Testis (tissue), 3 donors: Measurements from ENCODE around the gene ATP5MC2. TPM values are rescaled to one million over a fixed set of nuclear protein-coding genes. Genes with fewer than 3 reads are reported as not detected.
"Not testable (repeated sequence)": the region's sequence is repeated elsewhere in the genome, so short reads cannot be mapped to it uniquely, and the experiment has no call there.

Experiments
- DNase-seq: peaks from one replicate; pipeline ENCODE4 v3.0.0-alpha.2; 2019
- H3K27ac ChIP-seq, 2 donors: fragments of 200-600 bp; sonication (generic); one replicate each; pipeline ENCODE4 v1.5.1; 2019
- H3K27me3 ChIP-seq: fragments of 200-600 bp; sonication (generic); one replicate; pipeline ENCODE4 v1.5.1; 2019
- H3K36me3 ChIP-seq: fragments of 200-600 bp; sonication (generic); one replicate; pipeline ENCODE4 v1.5.1; 2017; ENCODE audit warnings: low read depth; ENCODE audit errors: missing control alignments
- H3K4me1 ChIP-seq: fragments of 200-600 bp; sonication (generic); one replicate; pipeline ENCODE4 v1.5.1; 2019
- H3K4me3 ChIP-seq, 2 donors: fragments of 200-600 bp; sonication (generic); one replicate each; pipeline ENCODE4 v1.5.1; 2017 to 2019
- H3K9me3 ChIP-seq: fragments of 200-600 bp; sonication (generic); one replicate; pipeline ENCODE4 v1.5.1; 2017
- POLR2A ChIP-seq: fragments of 450-650 bp; IDR thresholded peaks from one replicate; pipeline ENCODE4 v1.6.1; 2017; ENCODE audit warnings: antibody characterized with exemption, mild to moderate bottlenecking, moderate library complexity
- WGBS, 2 donors: methylation state at CpG; one replicate each; pipeline ENCODE4 v1.1.5; 2018; 5-methylcytosine and 5-hydroxymethylcytosine counted together
- intact Hi-C: fragments of 100-400 bp; cut with DNase I; formaldehyde crosslinking; loops from one replicate; pipeline ENCODE4 v1.15.1; 2023; ENCODE audit warnings: low total_unique reads
- polyA plus RNA-seq: library from polyadenylated mRNA; stranded (reverse); fragments of 350-450 nt; fragmentation: Illumina TruSeq; extraction: RNeasy Lipid Tissue Mini Kit (QIAGEN cat#74804); gene quantifications from one replicate; pipeline ENCODE4 v1.2.3, GENCODE V29; 2014; ENCODE audit warnings: low read depth, low replicate concordance; ENCODE audit not compliant: insufficient read depth
- total RNA-seq, 2 donors: library from RNA; depleted of rRNA; stranded (reverse); fragments of >200 nt; gene quantifications; one replicate each; pipeline ENCODE4 v1.2.3, GENCODE V29; 2016
- TF ChIP-seq, protein P1 (sequence below), 3 experiments: fragments of 450-650 bp in 2 of 3; fragments of 200-600 bp in 1 of 3; sonication (generic) in 1 of 3; IDR thresholded peaks; one replicate each; pipeline ENCODE4 v1.5.1; 2016 to 2019; ENCODE audit warnings: antibody characterized with exemption in 3 of 3, mild to moderate bottlenecking in 2 of 3, moderate library complexity in 1 of 3

ATP5MC2 gene
- total and polyA plus RNA-seq, 3 donors from 2014 or later = 201 to 316 (median 304) TPM

DNA sequence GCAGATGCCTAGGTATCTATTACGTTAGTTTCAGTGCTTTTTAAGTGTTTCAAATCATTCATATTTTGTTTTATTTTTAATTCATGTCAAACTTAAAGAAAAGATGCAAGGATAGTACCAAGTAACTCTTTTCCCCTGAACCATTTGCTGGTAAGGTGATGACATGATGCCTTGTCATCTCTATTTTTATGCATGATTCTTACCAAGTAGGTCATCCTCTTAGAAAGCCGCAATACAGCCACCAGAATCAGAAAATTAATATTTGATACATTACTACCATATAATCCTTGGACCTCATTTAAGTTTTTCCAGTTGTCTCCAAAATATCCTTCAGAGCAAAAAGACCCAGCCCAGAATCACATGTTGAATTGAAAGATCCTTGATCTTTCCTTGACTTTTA, 22.3 kb downstream of the ATP5MC2 start:
- no peak for DNase-seq

DNA sequence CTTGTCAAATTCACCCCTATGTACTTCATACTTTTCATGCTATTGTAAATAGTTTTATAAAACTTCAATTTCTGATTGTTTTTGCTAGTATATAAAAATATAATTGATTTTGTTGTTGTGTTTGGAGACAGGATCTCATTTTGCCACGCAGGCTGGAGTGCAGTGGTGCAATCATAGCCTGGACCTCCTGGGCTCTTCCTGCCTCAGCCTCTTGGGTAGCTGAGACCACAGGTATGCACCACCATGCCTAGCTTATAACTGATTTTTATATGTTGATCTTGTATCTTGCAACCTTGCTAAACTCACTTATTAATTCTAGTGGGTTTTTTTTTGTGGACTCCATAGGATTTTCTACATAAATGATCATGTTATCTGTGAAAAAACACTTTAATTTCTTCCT, 23.5 kb downstream of the ATP5MC2 start:
- H3K9me3 ChIP-seq = no peaks in the 10 kb centered on the region
- intact Hi-C loops = no loop called here
- WGBS, 2 donors = 85% methylated on average over 1 of the region's 1 CpG
- H3K27ac ChIP-seq = no peak overlapping the region
- H3K36me3 ChIP-seq = no peaks in the 10 kb centered on the region
- H3K4me1 ChIP-seq = peaks cover 2% of the 10 kb centered on the region
- no peaks in the 10 kb centered on the region for H3K27me3 ChIP-seq
- H3K4me3 ChIP-seq = no peak overlapping the region
- DNase-seq = no peak
- no peak for TF ChIP-seq POLR2A
- TF ChIP-seq, protein P1, sequence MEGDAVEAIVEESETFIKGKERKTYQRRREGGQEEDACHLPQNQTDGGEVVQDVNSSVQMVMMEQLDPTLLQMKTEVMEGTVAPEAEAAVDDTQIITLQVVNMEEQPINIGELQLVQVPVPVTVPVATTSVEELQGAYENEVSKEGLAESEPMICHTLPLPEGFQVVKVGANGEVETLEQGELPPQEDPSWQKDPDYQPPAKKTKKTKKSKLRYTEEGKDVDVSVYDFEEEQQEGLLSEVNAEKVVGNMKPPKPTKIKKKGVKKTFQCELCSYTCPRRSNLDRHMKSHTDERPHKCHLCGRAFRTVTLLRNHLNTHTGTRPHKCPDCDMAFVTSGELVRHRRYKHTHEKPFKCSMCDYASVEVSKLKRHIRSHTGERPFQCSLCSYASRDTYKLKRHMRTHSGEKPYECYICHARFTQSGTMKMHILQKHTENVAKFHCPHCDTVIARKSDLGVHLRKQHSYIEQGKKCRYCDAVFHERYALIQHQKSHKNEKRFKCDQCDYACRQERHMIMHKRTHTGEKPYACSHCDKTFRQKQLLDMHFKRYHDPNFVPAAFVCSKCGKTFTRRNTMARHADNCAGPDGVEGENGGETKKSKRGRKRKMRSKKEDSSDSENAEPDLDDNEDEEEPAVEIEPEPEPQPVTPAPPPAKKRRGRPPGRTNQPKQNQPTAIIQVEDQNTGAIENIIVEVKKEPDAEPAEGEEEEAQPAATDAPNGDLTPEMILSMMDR (IDR thresholded peaks at IDR 0.05) = no peak

More for the DNA sequence above, 22.3 kb downstream of the ATP5MC2 start:
- Histone ChIP-seq H3K4me1 (peaks cover 14% of the 10 kb centered on the region), H3K27ac (no peak overlapping the region), H3K27me3 (no peaks in the 10 kb centered on the region), H3K36me3 (no peaks in the 10 kb centered on the region), H3K4me3 (no peak overlapping the region), H3K9me3 (no peaks in the 10 kb centered on the region)
- WGBS, 2 donors = 87 to 88% methylated on average over 2 of the region's 2 CpGs
- TF ChIP-seq, protein P1 (IDR thresholded peaks at IDR 0.05) = no peak
- TF ChIP-seq POLR2A = no peak
- intact Hi-C loops = no loop called here

DNA sequence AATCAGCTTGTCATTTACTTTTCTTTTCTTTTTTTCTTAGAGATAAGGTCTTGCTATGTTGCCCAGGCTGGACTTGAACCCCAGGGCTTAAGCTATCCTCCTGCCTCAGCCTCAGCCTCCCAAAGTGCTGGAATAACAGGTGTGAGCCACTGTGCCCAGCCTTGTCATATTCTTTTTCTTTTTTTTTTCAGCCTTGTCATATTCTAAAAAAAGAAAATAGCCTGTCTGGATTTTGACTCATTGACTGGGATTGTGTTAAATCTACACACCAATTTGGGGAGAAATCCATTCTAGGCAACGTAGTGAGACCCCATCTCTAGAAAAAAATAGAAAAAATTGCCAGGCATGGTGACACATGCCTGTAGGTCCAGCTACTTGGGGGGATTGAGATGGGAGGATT, 24.1 kb downstream of the ATP5MC2 start:
- Histone ChIP-seq H3K27ac (no peak overlapping the region), H3K4me1 (no peaks in the 10 kb centered on the region), H3K9me3 (no peaks in the 10 kb centered on the region), H3K27me3 (no peaks in the 10 kb centered on the region), H3K4me3 (no peak overlapping the region), H3K36me3 (no peaks in the 10 kb centered on the region)
- TF ChIP-seq POLR2A = no peak
- TF ChIP-seq, protein P1 (IDR thresholded peaks at IDR 0.05) = no peak
- intact Hi-C loops = no loop called here
- WGBS, 2 donors = 84 to 86% methylated on average over 1 of the region's 1 CpG
- DNase-seq = no peak

DNA sequence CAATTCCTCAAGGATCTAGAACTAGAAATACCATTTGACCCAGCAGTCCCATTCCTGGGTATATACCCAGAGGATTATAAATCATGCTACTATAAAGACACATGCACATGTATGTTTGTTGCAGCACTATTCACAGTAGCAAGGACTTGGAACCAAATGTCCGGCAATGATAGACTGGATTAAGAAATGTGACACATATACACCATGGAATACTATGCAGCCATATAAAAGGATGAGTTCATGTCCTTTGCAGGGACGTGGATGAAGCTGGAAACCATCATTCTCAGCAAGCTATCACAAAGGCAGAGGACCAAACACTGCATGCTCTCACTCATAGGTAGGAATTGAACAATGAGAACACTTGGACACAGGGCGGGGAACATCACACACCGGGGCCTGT, 29.6 kb downstream of the ATP5MC2 start:
- H3K36me3 ChIP-seq, H3K4me3 ChIP-seq, DNase-seq, H3K27me3 ChIP-seq, H3K9me3 ChIP-seq, intact Hi-C loops, H3K4me1 ChIP-seq, H3K27ac ChIP-seq: not testable (repeated sequence)
- WGBS, 2 donors = 81 to 85% methylated on average over 4 of the region's 4 CpGs

DNA sequence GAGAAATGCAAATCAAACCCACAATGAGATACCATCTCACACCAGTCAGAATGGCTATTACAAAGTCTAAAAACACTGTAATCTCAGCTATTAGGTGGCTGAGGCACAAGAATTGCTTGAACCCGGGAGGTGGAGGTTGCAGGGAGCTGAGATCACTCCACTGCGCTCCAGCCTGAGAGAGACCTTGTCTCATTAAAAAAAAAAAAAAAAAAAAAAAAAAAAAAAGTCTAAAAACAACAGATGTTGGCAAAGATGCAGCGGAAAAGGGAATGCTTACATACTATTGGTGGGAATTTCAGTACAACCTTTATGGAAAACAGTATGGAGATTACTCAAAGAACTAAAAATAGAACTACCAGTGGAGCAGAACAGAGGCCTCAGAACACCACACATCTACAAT, 30.7 kb downstream of the ATP5MC2 start:
- 80 to 84% methylated on average over 3 of the region's 3 CpGs for WGBS, 2 donors
- no peak for DNase-seq
- intact Hi-C loops = no loop called here
- Histone ChIP-seq H3K36me3 (no peaks in the 10 kb centered on the region), H3K27ac (no peak overlapping the region), H3K4me3 (no peak overlapping the region), H3K4me1 (no peaks in the 10 kb centered on the region), H3K27me3 (no peaks in the 10 kb centered on the region), H3K9me3 (no peaks in the 10 kb centered on the region)
- TF ChIP-seq POLR2A = no peak
- TF ChIP-seq, protein P1 (IDR thresholded peaks at IDR 0.05) = no peak
